GM12872 (cell line): ENCODE data around the gene CHIC1.

ENCODE experiments used
- CTCF ChIP-seq: IDR thresholded peaks from 3 replicates; pipeline ENCODE4 v1.5.1; 2011; ENCODE audit warnings: low read depth, mild to moderate bottlenecking, low read length, moderate library complexity; ENCODE audit not compliant: insufficient read depth

The CHIC1 gene

DNA sequence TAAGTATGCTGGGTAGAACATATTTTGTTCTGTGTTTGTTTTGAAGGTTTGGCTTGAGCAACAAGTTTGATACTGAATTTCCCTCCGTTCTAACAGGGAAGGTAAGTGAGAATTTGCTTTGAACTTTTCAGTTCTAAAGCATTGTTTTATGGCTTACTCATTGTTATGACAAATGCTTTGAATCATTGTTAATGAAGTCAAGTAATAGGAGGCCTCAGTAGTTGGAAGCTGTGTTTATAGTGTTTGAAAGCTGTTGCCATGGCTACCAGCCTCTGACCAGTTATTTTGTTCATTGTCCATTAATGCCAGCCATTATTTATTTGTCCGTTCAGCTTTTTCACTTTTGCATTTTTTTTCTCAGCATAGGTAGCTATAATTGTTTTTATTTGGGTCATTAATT, 14.4 kb downstream of the CHIC1 start:
- no peak for TF ChIP-seq CTCF

DNA sequence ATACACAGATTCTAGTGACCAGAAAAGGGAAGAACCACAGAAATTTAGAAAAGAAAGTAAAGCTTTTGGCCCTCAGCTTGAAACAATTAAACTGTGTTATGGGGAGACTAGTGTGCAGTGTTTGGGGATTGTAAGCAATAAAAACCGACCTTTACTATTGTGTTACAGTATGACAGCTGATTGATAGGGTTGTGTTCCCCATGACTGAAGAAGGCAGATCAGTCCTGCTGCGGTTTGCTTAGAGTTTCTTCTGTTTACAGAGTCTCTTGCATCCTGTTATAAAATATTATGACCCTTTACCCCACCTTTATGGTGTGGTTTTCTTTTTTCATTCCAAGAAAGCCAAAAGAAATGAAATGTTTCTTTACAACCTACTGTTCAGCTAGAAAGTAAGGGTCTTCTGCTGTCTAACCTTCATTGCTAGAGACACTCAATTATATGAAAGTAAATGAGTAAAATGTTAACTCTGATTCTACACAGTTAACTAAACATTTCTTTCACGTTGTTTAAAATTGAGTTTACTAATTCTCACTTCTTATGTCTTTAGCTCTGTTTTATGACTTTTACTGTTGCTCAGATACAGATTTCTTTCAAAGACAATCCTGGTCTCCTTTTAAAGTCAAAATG, 18.1 kb downstream of the CHIC1 start:
- no peak for TF ChIP-seq CTCF

DNA sequence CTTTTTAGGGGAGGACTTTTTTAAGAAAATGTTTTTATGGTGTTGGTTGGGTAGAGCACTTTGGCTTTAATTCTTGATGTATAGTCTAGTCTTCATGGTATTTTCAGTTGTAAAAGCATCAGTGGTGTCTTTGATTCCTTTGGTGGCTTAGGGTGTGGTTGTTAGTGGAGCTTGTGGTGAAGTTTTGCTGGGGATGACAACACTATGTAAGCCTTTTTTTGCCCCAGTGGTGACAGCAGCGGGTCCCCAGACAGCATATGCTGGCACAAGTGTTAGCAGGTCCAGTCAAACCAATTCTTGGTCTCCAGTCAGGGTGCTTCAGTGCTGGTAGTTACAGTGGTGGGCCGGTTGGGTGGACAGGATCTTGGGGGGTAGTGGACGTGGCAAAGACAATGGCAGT, 52.0 kb downstream of the CHIC1 start:
- no peak for TF ChIP-seq CTCF

GRCh38 chrX:73647212-73647611, 84.2 kb downstream of the CHIC1 start:
- TF ChIP-seq CTCF, result no peak

- TF ChIP-seq CTCF, result no peak
Observed at GRCh38 chrX:73647632-73648322, 84.8 kb downstream of the CHIC1 start.

- no peak for TF ChIP-seq CTCF
Observed at GRCh38 chrX:73668779-73669178, 105.8 kb downstream of the CHIC1 start.

- TF ChIP-seq CTCF, result no peak
Observed at GRCh38 chrX:73681408-73681807, 118.4 kb downstream of the CHIC1 start.
